ENCODE data around the gene LAYN. TPM values are rescaled to one million over a fixed set of nuclear protein-coding genes. Genes with fewer than 3 reads are reported as not detected.

Gene LAYN, protein sequence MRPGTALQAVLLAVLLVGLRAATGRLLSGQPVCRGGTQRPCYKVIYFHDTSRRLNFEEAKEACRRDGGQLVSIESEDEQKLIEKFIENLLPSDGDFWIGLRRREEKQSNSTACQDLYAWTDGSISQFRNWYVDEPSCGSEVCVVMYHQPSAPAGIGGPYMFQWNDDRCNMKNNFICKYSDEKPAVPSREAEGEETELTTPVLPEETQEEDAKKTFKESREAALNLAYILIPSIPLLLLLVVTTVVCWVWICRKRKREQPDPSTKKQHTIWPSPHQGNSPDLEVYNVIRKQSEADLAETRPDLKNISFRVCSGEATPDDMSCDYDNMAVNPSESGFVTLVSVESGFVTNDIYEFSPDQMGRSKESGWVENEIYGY
- 157 and 170 TPM in 2 replicates for total RNA-seq

DNA sequence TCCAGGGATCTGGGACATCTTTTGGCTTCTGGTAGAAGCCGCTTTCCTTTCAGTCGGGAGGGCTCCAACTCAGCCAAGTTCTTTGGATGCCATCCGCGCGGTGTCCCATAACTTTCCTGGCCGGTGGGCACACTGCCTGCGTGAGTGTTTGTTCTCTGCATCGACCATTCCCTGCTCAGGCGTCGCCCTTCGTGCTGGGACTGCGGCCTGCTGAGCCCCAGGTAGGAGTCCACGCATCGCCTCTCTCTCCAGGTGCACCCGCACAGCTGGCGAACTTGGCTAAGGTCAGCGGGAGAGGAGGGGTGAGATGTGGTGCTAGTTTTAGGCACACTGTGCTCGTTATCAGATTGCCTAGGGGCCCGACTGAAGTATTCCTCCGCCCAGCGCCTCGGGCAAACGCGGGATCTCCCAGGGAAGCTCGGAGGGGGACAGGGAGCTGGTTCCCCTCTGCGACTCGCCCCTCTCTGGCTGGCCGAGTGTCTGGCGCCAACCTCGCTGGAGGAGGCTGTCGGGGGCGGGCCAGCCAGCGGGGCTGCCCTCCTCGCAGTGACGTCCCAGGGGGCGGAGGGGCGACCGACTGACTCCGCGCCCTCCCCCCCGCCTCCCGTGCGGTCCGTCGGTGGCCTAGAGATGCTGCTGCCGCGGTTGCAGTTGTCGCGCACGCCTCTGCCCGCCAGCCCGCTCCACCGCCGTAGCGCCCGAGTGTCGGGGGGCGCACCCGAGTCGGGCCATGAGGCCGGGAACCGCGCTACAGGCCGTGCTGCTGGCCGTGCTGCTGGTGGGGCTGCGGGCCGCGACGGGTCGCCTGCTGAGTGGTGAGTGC lies at the start of gene LAYN:
Gene LAYN, plus strand, starts transcription at position 607 of the 823 bp plus-strand sequence. Its CDS starts 124 bp downstream, at position 731.

DNA sequence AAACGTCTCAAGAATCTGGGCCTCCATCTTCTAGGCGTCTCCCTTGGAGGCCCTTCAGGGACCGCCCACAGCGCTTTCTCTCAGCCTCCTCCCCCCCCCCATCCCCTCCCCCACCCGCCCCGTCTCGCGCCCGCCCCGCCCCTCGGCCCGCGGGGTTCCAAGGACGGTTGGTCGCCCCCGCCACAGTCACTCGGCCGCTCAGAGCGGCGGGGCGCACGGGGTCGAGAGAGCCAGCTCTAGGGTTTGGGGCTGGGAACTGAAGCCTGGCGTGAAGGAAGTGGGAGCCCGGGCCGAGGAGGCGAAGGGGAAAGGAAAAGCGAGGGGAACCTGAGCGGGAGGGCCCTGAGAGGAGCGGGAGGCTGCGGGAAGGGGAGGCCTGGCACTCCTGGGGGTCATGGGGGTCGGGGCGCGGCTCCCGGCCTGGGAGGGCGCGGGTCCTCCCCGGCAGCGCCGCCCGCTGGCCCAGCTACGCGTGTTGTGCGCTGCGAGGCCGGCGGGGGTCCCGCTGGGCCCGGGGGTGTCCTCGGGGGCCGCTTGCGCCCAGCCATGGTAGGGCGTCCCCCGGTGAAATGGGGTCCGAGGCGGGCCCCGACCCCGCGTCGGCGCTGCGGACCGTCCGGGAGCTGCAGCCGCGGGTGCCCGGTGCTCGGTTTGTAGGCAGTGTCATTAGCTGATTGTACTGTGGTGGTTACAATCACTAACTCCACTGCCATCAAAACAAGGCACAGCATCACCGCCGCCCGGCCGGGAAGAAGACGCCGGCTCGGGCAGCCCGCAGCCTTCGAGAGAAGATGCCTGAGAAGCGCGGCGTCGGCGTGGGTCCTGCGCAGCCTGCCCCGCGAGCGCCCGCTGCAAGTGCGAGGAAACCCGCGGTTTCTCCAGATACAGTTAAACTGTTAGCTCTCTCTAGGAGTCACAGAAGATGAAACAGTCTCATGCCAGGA lies 28.0 kb upstream of the LAYN start, which contains the start of gene BTG4:
Gene BTG4, minus strand, starts transcription at position 91 of the 944 bp plus-strand sequence. CDS start 13,610 bp downstream, outside the sequence.

DNA sequence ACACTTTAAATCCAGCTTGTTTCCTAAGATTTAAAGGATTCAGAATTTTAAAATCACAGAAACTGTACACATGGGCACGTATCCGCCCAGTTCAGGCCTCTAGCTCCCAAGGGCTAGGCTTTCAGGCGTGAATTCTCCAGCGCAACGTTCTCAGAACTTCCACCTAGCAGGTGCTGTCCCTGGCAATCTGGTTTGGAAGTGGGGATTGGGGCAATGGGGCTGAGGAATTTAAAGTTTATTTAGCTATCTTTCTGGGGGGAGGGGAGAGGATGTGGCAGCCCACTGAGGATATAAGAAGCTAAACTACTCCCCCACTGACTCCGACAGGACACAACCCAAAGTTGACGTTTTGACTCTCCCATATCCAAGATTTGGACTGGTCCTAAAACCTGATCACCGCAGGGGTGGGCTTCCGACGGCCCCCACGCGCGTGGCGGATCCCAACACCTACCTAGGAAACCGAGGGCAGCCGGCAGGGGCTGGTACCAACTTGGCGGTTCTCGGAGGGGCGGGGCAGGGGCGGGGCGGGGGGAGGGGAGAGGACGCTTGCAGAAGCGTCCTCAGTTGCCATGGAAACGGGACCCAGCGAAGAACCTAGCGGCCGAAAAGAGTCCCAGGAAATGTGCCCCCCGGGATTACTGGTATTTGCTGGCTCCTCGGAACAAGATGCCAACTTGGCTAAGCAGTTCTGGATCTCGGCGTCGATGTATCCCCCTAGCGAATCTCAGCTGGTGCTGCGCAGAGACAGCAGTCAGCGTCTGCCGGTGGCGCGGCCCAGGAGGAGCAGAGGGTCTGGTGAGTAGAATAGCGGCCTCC lies 26.1 kb upstream of the LAYN start, which contains the start of gene HOATZ:
Gene HOATZ, plus strand, starts transcription at position 563 of the 816 bp plus-strand sequence. Its CDS starts 7 bp downstream, at position 570.

DNA sequence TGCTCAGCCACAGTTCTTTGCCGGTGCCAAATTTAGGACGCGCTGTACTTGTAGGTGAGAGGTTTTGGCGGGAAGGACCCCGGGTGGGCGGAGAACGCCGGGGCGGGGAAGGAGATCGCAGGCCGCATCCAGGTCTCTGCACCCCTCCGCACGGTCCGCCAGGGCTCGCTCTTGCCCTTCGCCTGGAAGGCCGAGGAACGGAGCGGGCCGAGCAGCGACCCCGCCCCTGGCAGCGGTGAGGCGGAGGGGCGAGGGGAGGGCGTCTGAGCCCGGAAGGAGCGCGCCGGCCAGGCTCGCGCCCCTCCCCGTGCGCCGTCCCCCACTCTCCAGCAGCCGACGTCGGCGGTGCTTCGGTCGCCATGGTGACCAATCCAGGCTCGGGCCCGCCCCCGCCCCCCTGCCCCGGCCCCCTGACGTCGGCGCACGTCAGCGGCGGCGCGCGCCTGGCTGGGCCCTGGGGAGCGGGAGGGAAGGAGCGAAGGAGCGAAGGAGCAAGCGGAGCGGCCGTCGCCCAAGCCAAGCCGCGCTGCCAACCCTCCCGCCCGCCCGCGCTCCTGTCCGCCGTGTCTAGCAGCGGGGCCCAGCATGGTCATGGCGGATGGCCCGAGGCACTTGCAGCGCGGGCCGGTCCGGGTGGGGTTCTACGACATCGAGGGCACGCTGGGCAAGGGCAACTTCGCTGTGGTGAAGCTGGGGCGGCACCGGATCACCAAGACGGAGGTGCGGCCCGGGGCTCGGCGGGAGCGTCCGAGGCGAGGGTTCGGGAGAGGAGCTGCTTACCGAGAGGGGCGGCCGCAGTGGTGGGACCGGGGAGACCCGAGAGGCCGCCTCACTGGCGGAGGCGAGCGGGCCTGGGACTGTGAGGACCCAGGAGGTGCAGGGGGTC lies 61.7 kb downstream of the LAYN start, which contains the start of gene SIK2:
Gene SIK2, plus strand, starts transcription at position 471 of the 886 bp plus-strand sequence. Its CDS starts 115 bp downstream, at position 586.

Small RNA genes lying within 50 kb of the gene (small RNA-seq; reads per million reads assigned to genes)
- gene MIR34B: 84.1 reads per million, percentile 98 among the genes with 10 or more reads in this experiment
- 68.5 reads per million, percentile 98 among the genes with 10 or more reads in this experiment for gene MIR34C

Other genes starting within 250 kb of the LAYN start
- not detected in 2 replicates for gene POU2AF3, start 242.2 kb upstream of the LAYN start, total RNA-seq
- gene POU2AF1, start 161.4 kb upstream of the LAYN start, total RNA-seq: under 0.01 TPM in 1 of 2 replicates, not detected in the other
- 0.24 and 0.32 TPM in 2 replicates for gene BTG4, start 28.3 kb upstream of the LAYN start, total RNA-seq
- not detected in 2 replicates for gene HOATZ, start 25.9 kb upstream of the LAYN start, total RNA-seq
- 15.9 and 16.6 TPM in 2 replicates for gene SIK2, start 61.7 kb downstream of the LAYN start, total RNA-seq
- 26.1 and 26.4 TPM in 2 replicates for gene PPP2R1B, start 225.7 kb downstream of the LAYN start, total RNA-seq